IPS DF 6.9 (cell line): ENCODE data around the gene CGREF1.

ENCODE experiments used
- DNase-seq: peaks from one replicate; pipeline ENCODE4 v3.0.0-alpha.2; 2013; ENCODE audit warnings: low read depth, low spot score
- H3K27ac ChIP-seq: one replicate; pipeline ENCODE4 v1.5.1; 2013; ENCODE audit warnings: low read length, control low read depth
- H3K27me3 ChIP-seq: 2 replicates; pipeline ENCODE4 v1.6.1; 2013; ENCODE audit warnings: mild to moderate bottlenecking, low read length; ENCODE audit not compliant: control insufficient read depth, insufficient read depth
- H3K36me3 ChIP-seq: 2 replicates; pipeline ENCODE4 v1.6.1; 2013; ENCODE audit warnings: low read length; ENCODE audit not compliant: control insufficient read depth, insufficient read depth
- H3K4me1 ChIP-seq: 2 replicates; pipeline ENCODE4 v1.6.1; 2013; ENCODE audit warnings: low read length; ENCODE audit not compliant: control insufficient read depth, insufficient read depth
- H3K4me3 ChIP-seq: 2 replicates; pipeline ENCODE4 v1.5.1; 2013; ENCODE audit warnings: mild to moderate bottlenecking, low read length
- H3K9me3 ChIP-seq: 2 replicates; pipeline ENCODE4 v1.6.1; 2013; ENCODE audit warnings: low read length, inconsistent platforms; ENCODE audit not compliant: control insufficient read depth, insufficient read depth
- WGBS: extraction: QIAGEN DNeasy Blood & Tissue Kit; methylation state at CpG from one replicate; pipeline ENCODE4 v1.1.7; 2013; ENCODE audit warnings: mixed read lengths, missing lambda C conversion rate; ENCODE audit not compliant: insufficient read length, insufficient coverage; 5-methylcytosine and 5-hydroxymethylcytosine counted together

The CGREF1 gene

GRCh38 chr2:27071277-27071989 lies 47.5 kb downstream of the CGREF1 start, which contains the start of gene OST4:
Gene OST4 (minus strand): TSS chr2:27071654.
- Histone ChIP-seq H3K27me3 (no peaks in the 10 kb centered on the region), H3K4me3 (peak within 1 kb of the TSS; percentile 73), H3K9me3 (no peaks in the 10 kb centered on the region), H3K4me1 (no peaks in the 10 kb centered on the region), H3K27ac (no peak within 1 kb of the TSS), H3K36me3 (no peaks in the 10 kb centered on the region)
- WGBS, result no CpG with 5 or more reads among the region's 86 CpGs
- DNase-seq, result no peak

GRCh38 chr2:27070653-27071276 lies 48.2 kb downstream of the CGREF1 start:
- WGBS, result no CpG with 5 or more reads among the region's 11 CpGs
- Histone ChIP-seq H3K27ac (no peak overlapping the region), H3K27me3 (no peaks in the 10 kb centered on the region), H3K9me3 (no peaks in the 10 kb centered on the region), H3K4me3 (peak overlapping the region; percentile 73), H3K4me1 (no peaks in the 10 kb centered on the region), H3K36me3 (no peaks in the 10 kb centered on the region)
- no peak for DNase-seq

- WGBS, result no CpG with 5 or more reads among the region's 8 CpGs
- H3K27me3 ChIP-seq, result no peaks in the 10 kb centered on the region
- H3K27ac ChIP-seq, result no peak overlapping the region
- H3K4me3 ChIP-seq, result no peak overlapping the region
- no peaks in the 10 kb centered on the region for H3K4me1 ChIP-seq
- H3K36me3 ChIP-seq, result no peaks in the 10 kb centered on the region
- DNase-seq, result no peak
- H3K9me3 ChIP-seq, result no peaks in the 10 kb centered on the region
Measured at GRCh38 chr2:27069961-27070618, 48.8 kb downstream of the CGREF1 start.

GRCh38 chr2:27069436-27069835 lies 49.5 kb downstream of the CGREF1 start:
- no peak for DNase-seq
- no CpG with 5 or more reads among the region's 6 CpGs for WGBS
- Histone ChIP-seq H3K9me3 (no peaks in the 10 kb centered on the region), H3K36me3 (no peaks in the 10 kb centered on the region), H3K4me3 (no peak overlapping the region), H3K4me1 (no peaks in the 10 kb centered on the region), H3K27me3 (no peaks in the 10 kb centered on the region), H3K27ac (no peak overlapping the region)

GRCh38 chr2:27067385-27067784 lies 51.5 kb downstream of the CGREF1 start:
- no CpG with 5 or more reads among the region's 5 CpGs for WGBS
- DNase-seq, result no peak
- H3K36me3 ChIP-seq, result no peaks in the 10 kb centered on the region
- H3K27ac ChIP-seq, result no peak overlapping the region
- no peak overlapping the region for H3K4me3 ChIP-seq
- H3K4me1 ChIP-seq, result no peaks in the 10 kb centered on the region
- no peaks in the 10 kb centered on the region for H3K9me3 ChIP-seq
- H3K27me3 ChIP-seq, result no peaks in the 10 kb centered on the region

- Histone ChIP-seq H3K27ac (no peak overlapping the region), H3K4me1 (no peaks in the 10 kb centered on the region), H3K27me3 (no peaks in the 10 kb centered on the region), H3K36me3 (no peaks in the 10 kb centered on the region), H3K9me3 (no peaks in the 10 kb centered on the region), H3K4me3 (no peak overlapping the region)
- no CpG with 5 or more reads among the region's 3 CpGs for WGBS
- DNase-seq, result no peak
Measured at GRCh38 chr2:27065128-27065527, 53.8 kb downstream of the CGREF1 start.

- WGBS, result no CpG with 5 or more reads among the region's 3 CpGs
- Histone ChIP-seq H3K27ac (no peak overlapping the region), H3K36me3 (peaks cover 5% of the 10 kb centered on the region; the same call in 1 of the 2 replicates)
Measured at GRCh38 chr2:27060323-27060722, 58.6 kb downstream of the CGREF1 start.

GRCh38 chr2:27059141-27059820 lies 59.6 kb downstream of the CGREF1 start:
- Histone ChIP-seq H3K27ac (no peak overlapping the region), H3K4me3 (no peak overlapping the region), H3K4me1 (no peaks in the 10 kb centered on the region), H3K36me3 (peaks cover 8% of the 10 kb centered on the region), H3K9me3 (no peaks in the 10 kb centered on the region), H3K27me3 (no peaks in the 10 kb centered on the region)
- DNase-seq, result no peak
- WGBS, result no CpG with 5 or more reads among the region's 15 CpGs

More at GRCh38 chr2:27060323-27060722, 58.6 kb downstream of the CGREF1 start:
- H3K27me3 ChIP-seq, result no peaks in the 10 kb centered on the region
- no peaks in the 10 kb centered on the region for H3K9me3 ChIP-seq
- H3K4me3 ChIP-seq, result no peak overlapping the region
- DNase-seq, result no peak
- H3K4me1 ChIP-seq, result no peaks in the 10 kb centered on the region

- no CpG with 5 or more reads among the region's 10 CpGs for WGBS
- Histone ChIP-seq H3K27me3 (no peaks in the 10 kb centered on the region), H3K4me3 (no peak overlapping the region), H3K9me3 (no peaks in the 10 kb centered on the region), H3K36me3 (peaks cover 8% of the 10 kb centered on the region), H3K4me1 (no peaks in the 10 kb centered on the region), H3K27ac (no peak overlapping the region)
- no peak for DNase-seq
Measured at GRCh38 chr2:27058210-27058609, 60.7 kb downstream of the CGREF1 start.

- no CpG with 5 or more reads among the region's 6 CpGs for WGBS
Measured at GRCh38 chr2:27057184-27057583, 61.7 kb downstream of the CGREF1 start.

More at GRCh38 chr2:27057184-27057583, 61.7 kb downstream of the CGREF1 start:
- H3K27me3 ChIP-seq, result no peaks in the 10 kb centered on the region
- H3K36me3 ChIP-seq, result peaks cover 8% of the 10 kb centered on the region
- no peaks in the 10 kb centered on the region for H3K9me3 ChIP-seq
- no peak overlapping the region for H3K4me3 ChIP-seq
- no peak for DNase-seq
- H3K4me1 ChIP-seq, result no peaks in the 10 kb centered on the region
- H3K27ac ChIP-seq, result no peak overlapping the region
